ENCODE data around the gene KBTBD2. TPM values are rescaled to one million over a fixed set of nuclear protein-coding genes. Genes with fewer than 3 reads are reported as not detected.
"Not testable (repeated sequence)": the region's sequence is repeated elsewhere in the genome, so short reads cannot be mapped to it uniquely, and the experiment has no call there.

The KBTBD2 gene
- total RNA-seq = 50.1 and 70.1 TPM in 2 replicates
- polyA plus RNA-seq (2012) = 28.2 TPM

DNA sequence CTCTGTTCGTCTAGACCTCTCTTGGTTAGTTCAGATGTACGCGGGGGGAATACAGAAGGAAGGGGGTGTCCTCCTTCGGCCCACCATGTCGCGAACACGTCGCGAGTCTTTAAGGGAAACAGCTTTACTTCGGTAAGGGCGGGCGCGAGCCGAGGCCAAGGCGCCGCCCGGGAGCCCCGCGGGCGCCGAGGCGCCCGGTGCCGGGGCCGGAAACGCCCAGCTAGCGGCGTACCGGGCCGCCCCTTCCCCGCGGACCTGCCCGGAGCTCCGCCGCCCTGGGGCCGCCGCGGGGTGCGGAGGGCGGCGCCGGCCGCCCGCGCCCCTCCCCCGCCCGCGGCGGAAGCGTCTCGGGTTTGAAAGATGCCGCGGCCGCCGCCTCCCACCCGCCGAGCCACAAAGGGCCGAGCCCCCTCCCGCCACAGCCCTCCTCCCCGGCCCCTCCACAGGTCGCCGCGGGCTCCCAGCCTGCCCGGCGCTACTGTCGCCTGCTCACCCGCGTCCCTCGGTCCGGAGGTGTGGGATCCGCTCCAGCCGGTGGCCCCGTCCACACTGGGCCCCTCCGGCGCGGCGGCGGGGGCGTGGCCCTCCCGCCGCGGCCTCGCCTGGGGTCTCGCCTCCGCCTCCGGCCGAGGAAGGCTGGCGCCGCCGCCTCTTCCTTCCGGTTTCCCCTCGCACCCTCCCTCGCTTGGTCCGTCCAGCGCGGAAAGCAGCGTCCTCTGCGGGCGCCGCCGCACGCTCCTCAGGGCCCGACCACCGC, at the start of gene KBTBD2:
KBTBD2 (minus strand) TSS at position 718 of the 757 bp plus-strand sequence. CDS start 12,156 bp downstream, outside the sequence.
- DNase-seq (ENCODE audit: low read depth) = peak; percentile 92

- no peak for DNase-seq (ENCODE audit: low read depth)
These were observed 49.6 kb upstream of the KBTBD2 start for GRCh38 chr7:32941181-32941580.

DNA sequence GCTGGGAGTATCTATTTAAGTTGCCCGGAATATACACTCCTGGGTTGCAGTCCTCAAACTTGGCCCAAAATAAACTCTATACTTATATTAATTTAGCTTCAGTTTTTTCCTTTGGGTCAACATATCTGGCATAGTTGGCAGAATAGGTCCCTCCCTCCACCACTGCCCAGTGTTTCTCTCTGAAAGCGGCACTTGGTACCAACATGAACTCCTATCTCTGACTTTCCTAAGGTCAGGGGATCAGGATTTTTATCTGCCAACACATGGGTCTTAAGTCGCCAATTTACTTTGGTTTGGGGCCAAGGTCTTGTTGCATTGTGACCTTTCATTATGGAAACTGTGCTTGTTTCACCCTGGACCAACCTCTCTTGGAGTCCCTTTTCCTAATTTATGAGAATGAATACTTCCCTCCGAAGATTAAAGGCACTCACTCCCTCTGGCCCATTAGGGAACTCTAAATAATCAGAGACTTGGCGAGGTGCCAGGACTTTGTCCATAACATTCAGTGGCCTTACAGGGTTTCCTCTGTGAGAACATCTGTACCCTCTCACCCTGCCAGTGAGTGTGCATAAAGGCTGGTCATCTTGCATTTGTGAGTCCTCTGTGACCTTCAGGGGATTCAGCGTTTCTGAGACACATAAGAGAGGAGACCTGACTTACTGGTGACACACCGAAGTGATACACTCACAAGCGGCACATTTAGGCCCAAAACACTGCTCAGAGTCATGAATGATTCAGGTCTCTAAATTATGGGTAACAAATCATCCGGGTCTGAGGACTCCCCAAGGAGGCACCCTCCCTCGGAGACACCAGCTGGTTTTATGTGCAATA, 46.0 kb upstream of the KBTBD2 start:
- DNase-seq (ENCODE audit: low read depth) = peak; percentile 48

GRCh38 chr7:32936689-32937088, 45.1 kb upstream of the KBTBD2 start:
- DNase-seq (ENCODE audit: low read depth) = peak; percentile 31

- no peak for DNase-seq (ENCODE audit: low read depth)
These were observed 44.0 kb upstream of the KBTBD2 start for GRCh38 chr7:32935558-32935957.

- DNase-seq (ENCODE audit: low read depth) = no peak
These were observed 38.8 kb upstream of the KBTBD2 start for GRCh38 chr7:32930378-32930777.

GRCh38 chr7:32929430-32930143, 38.0 kb upstream of the KBTBD2 start:
- no peak for DNase-seq (ENCODE audit: low read depth)

- DNase-seq (ENCODE audit: low read depth) = no peak
These were observed 37.3 kb upstream of the KBTBD2 start for GRCh38 chr7:32928785-32929298.

- DNase-seq (ENCODE audit: low read depth) = no peak
These were observed 30.3 kb upstream of the KBTBD2 start for GRCh38 chr7:32921896-32922295.

DNA sequence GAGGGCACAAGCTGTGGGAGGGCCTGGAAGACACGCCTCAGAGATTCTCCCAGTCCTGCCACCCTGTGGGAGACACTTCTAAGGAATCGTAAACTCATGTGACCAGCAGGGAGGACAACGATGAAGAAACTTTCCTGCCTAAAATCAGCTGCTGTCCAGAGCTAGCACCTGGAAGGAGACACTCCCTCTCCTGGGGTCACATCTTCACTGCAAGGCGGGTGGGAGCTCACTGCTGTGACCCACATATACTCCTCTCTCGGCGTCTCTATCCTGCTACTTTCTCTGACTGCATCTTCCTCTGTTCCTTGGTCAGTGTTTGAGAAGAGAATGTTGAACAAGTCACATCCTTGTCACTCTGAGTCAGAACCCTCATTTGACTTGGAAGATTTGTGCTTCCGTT, 25.4 kb upstream of the KBTBD2 start:
- DNase-seq (ENCODE audit: low read depth) = not testable (repeated sequence)

DNA sequence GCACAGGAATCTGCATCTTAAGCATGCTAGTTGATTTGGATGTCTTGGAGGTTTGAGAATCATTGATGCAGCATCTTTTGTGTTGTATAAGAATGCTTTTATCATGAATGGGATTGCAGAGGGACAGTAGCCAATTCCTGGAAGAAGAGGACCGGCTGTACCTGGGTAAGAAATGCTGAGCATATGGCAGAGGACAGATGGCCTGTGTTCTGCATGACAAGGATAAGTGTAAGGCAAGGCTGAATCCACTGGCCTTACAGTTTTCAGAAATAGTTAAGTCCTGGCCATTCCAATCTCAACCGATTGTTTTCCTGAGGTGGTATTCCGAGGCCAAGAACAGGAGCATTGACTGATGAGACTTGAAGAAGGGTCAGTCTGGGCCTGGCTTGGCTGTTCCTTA, 24.4 kb upstream of the KBTBD2 start:
- DNase-seq (ENCODE audit: low read depth) = no peak

- no peak for DNase-seq (ENCODE audit: low read depth)
These were observed 23.5 kb upstream of the KBTBD2 start for GRCh38 chr7:32915041-32915536.

- no peak for DNase-seq (ENCODE audit: low read depth)
These were observed 22.6 kb upstream of the KBTBD2 start for GRCh38 chr7:32914184-32914583.

DNA sequence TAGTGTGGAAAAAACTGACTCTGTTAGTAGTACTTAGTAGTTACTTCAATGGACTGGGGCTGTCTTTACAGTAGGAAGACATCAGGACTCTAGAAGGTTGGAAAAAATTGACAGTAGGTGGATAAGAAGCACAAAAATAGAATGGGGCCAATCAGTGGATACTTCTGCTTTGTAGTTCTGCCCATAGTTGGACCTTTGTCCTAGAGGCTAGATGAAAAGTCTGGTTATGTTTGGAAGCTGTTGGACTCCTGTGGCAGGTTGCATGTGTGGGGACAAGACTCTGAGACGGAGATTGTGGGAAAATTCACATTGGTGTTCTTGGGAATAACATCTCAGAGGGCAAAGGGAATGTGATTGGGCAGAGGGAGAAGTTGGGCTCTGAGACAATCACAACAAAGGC, 18.6 kb upstream of the KBTBD2 start:
- DNase-seq (ENCODE audit: low read depth) = no peak

- peak; percentile 56 for DNase-seq (ENCODE audit: low read depth)
These were observed 13.7 kb upstream of the KBTBD2 start for GRCh38 chr7:32905175-32905662.

DNA sequence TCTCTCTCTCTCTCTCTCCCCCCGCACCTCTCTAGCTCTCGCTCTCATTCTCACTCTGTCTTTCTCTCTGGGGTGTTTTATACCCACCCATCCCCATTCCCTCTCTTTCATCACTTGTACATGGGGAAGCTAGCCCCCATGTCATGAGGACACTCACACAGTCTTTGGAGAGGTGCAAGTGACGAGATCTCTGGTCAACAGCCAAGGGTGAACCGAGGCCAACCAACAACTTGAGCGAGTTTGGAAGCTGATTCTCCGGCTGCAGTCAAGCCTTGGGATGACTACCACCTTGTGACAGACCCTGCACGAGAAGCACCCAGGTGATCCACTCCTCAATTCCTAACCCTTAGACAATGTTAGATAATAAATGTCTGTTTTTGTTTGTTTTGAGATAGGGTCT, 10.1 kb upstream of the KBTBD2 start:
- no peak for DNase-seq (ENCODE audit: low read depth)

DNA sequence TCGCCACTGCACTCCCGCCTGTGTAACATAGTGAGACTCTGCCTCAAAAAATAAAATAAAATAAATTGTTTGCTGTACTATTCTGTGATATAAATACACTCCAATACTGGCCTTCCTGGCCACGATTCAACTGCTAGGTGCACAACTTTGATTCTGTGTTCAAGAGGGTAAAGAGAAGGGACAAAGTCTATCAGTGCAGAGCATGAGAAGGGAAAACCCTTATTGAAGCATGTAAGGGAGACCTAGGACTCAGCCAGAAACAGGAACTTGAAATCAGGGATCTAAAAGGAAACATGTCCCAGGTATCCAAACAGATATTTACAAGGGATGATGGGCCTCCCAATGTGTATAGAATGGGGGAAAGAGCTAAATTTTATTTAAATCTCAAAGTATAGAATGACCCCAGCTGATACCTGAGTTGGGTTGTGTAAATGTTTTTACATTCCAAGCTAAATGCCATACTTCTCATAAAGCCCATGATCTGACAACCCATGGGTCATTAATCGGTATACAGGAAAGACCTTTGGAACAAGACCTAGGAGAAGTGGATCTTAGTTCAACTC, 9.0 kb upstream of the KBTBD2 start:
- no peak for DNase-seq (ENCODE audit: low read depth)

DNA sequence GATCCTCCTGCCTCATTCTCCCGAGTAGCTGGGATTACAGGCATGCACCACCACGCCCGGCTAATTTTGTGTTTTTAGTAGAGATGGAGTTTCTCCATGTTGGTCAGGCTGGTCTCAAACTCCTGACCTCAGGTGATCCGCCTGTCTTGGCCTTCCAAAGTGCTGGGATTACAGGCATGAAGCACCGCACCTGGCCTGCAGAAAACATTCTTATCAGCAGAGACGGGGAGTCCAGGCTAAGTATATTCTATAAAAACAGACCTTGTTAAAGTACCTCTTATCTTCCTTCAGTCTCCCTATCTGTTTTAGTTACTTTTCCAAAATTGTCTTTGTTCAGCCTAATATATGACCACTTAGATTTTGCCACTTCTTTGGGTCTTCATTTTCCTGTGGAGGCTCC, 5.8 kb upstream of the KBTBD2 start:
- DNase-seq (ENCODE audit: low read depth) = not testable (repeated sequence)

DNA sequence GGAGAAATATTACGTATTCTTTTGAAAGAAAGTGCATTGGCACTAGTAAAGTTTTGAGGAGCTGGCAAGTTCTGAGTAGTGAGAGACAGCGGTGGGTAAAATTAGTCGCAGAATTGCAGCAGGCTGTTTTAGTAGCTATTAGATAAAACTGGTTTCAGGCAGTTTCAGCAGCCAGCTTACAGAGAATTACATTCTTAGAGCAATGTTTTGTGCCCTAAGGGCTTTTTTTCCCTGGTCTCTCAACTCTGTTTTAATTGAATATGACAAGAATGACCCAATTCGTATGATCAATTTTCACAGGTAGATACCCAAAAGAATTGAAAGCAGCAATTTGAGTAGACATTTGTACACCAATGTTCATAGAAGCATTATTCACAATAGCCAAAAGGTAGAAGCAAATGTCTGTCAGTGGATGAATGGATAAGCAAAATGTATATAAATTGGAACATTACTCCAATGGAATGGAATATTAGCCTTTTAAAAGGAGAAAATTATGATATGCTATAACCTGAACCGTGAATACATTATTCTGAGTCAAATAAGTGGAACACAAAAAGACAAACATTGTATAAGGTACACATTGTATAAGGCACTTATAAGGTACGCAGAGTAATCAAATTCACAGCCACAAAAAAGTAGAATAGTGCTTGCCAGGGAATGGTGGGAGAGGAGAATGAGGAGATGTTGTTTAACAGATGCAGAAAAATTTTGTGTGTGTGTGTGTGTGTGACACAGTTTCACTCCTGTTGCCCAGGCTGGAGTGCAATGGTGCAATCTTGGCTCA, 5.2 kb upstream of the KBTBD2 start:
- DNase-seq (ENCODE audit: low read depth) = no peak

GRCh38 chr7:32894171-32894570, 2.6 kb upstream of the KBTBD2 start:
- no peak for DNase-seq (ENCODE audit: low read depth)

Data from myocyte (in vitro differentiated cells).